Measurements from ENCODE around the gene PXT1.

PXT1 gene

DNA sequence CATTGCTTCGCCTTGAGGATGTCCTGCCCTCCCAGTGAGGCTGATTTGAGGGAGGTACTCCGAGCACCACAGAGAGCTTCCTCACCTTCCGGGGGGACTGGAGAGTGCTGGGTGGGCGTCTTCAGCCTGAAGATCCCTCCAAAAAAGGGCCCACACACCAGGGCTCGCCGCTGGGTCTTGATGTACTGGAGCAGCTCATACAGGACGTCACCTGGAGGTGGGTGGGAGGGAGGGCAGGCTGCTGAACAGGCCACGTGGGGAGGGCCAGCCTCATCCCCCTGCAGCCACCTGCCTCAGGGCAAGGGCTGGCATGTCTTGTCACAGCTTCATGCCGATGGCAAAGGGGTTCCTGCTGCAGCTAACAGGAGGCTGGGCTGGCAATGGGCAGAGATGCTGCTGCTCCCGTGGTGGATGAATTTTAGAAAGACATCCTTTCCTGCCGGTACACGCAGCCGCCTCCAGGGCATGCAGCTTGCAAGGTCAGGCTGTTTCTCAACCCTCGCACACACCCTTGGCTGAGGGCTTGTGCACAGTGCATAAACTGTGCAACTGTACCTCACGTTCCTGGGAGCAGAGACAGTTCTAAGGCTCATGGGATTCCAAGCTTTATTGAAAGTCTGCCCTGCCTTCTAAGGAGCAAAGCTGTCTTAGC lies 69.2 kb downstream of the PXT1 start:
- DNase-seq: no peak
- H3K27me3 ChIP-seq (replicated peaks in 2 of 5; ENCODE audit: control insufficient read depth in 4 of 5, insufficient read depth in 5 of 5, low read length in 4 of 5): peaks cover 0 to 4% (median 0%) of the 10 kb centered on the region in 5 experiments
- CTCF ChIA-PET: interaction anchor here (1.3 kb wide), 1 partner anchor 11 kb away, joined by 4 read pairs; no protein-coding TSS in a partner anchor
- WGBS (ENCODE audit: insufficient coverage): 81% methylated on average over 11 of the region's 15 CpGs
- no peaks in the 10 kb centered on the region for H3K9me3 ChIP-seq (ENCODE audit: control extremely low read depth in 1 of 5, control insufficient read depth in 4 of 5, insufficient read depth in 2 of 5, low read depth in 1 of 5, low read length in 4 of 5)
- no peak overlapping the region for H3K27ac ChIP-seq (ENCODE audit: insufficient read depth in 1 of 2, low read depth in 1 of 2, low read length in 2 of 2, poor library complexity in 1 of 2, severe bottlenecking in 2 of 2)
- H3K36me3 ChIP-seq (ENCODE audit: control insufficient read depth in 4 of 4, insufficient read depth in 4 of 4, low read length in 3 of 4): no peaks in the 10 kb centered on the region
- peaks cover 0 to 14% (median 0%) of the 10 kb centered on the region in 4 experiments for H3K4me1 ChIP-seq (ENCODE audit: control extremely low read depth in 1 of 4, control insufficient read depth in 4 of 4, insufficient read depth in 4 of 4, low read length in 3 of 4)
- no peak overlapping the region for H3K4me3 ChIP-seq (ENCODE audit: control insufficient read depth in 1 of 7, extremely low read depth in 1 of 7, insufficient read depth in 4 of 7, low read depth in 2 of 7, low read length in 6 of 7)
- POLR2A ChIA-PET: no interaction called here

DNA sequence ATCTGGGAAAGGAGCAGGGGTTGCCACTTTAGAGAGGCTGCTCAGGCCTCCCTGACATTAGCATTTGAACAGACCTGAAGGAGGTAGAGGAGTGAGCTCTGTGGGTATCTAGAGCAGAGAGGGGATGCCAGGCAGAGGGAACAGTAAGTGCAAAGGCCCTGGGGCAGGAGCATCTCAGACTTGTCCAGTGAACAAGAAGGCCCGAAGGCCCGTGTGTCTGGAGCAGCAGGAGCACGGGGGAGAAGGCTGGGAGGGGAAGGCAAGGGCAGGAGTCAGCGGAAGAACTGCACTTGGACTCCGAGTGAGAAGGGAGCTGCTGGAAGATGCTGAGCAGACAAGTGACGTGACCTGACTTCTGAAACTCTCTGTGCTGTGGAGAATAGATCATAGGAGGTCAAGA lies 70.6 kb downstream of the PXT1 start:
- no peaks in the 10 kb centered on the region for H3K9me3 ChIP-seq (ENCODE audit: control extremely low read depth in 1 of 5, control insufficient read depth in 4 of 5, insufficient read depth in 2 of 5, low read depth in 1 of 5, low read length in 4 of 5)
- peaks cover 0 to 3% (median 0%) of the 10 kb centered on the region in 5 experiments for H3K27me3 ChIP-seq (replicated peaks in 2 of 5; ENCODE audit: control insufficient read depth in 4 of 5, insufficient read depth in 5 of 5, low read length in 4 of 5)
- WGBS (ENCODE audit: insufficient coverage): 90% methylated on average over 6 of the region's 6 CpGs
- no peak overlapping the region for H3K4me3 ChIP-seq (ENCODE audit: control insufficient read depth in 1 of 7, extremely low read depth in 1 of 7, insufficient read depth in 4 of 7, low read depth in 2 of 7, low read length in 6 of 7)
- no peak for DNase-seq
- H3K27ac ChIP-seq (ENCODE audit: insufficient read depth in 1 of 2, low read depth in 1 of 2, low read length in 2 of 2, poor library complexity in 1 of 2, severe bottlenecking in 2 of 2): no peak overlapping the region
- no peaks in the 10 kb centered on the region for H3K36me3 ChIP-seq (ENCODE audit: control insufficient read depth in 4 of 4, insufficient read depth in 4 of 4, low read length in 3 of 4)
- CTCF ChIA-PET: interaction anchor here (1.2 kb wide), 1 partner anchor 9 kb away, joined by 3 read pairs; no protein-coding TSS in a partner anchor
- POLR2A ChIA-PET: no interaction called here
- peaks cover 0 to 14% (median 0%) of the 10 kb centered on the region in 4 experiments for H3K4me1 ChIP-seq (ENCODE audit: control extremely low read depth in 1 of 4, control insufficient read depth in 4 of 4, insufficient read depth in 4 of 4, low read length in 3 of 4)

DNA sequence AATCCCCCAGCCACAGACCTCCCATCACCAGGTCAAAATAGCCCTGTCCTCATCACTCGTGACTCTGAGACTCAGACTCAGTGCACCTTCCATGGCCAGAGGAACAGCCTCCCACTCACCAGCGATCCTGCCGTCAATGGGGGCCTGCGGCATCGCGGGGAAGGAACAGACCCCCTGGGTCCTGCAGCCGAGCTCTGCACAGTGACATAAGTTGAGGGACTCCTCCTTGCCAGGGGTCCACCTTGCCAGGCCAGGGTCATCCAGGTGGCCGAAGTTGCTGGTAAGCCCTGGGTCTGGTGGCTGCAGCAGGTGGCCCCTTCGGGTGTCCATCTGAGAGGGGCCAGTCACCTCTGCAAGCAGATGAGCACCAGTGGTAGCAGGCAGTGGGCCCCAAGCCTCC lies 71.4 kb downstream of the PXT1 start:
- Histone ChIP-seq H3K27ac (ENCODE audit: insufficient read depth in 1 of 2, low read depth in 1 of 2, low read length in 2 of 2, poor library complexity in 1 of 2, severe bottlenecking in 2 of 2) (no peak overlapping the region), H3K36me3 (ENCODE audit: control insufficient read depth in 4 of 4, insufficient read depth in 4 of 4, low read length in 3 of 4) (no peaks in the 10 kb centered on the region), H3K4me1 (ENCODE audit: control extremely low read depth in 1 of 4, control insufficient read depth in 4 of 4, insufficient read depth in 4 of 4, low read length in 3 of 4) (peaks cover 0 to 14% (median 0%) of the 10 kb centered on the region in 4 experiments), H3K9me3 (ENCODE audit: control extremely low read depth in 1 of 5, control insufficient read depth in 4 of 5, insufficient read depth in 2 of 5, low read depth in 1 of 5, low read length in 4 of 5) (no peaks in the 10 kb centered on the region), H3K4me3 (ENCODE audit: control insufficient read depth in 1 of 7, extremely low read depth in 1 of 7, insufficient read depth in 4 of 7, low read depth in 2 of 7, low read length in 6 of 7) (no peak overlapping the region), H3K27me3 (replicated peaks in 2 of 5; ENCODE audit: control insufficient read depth in 4 of 5, insufficient read depth in 5 of 5, low read length in 4 of 5) (peaks cover 0 to 3% (median 0%) of the 10 kb centered on the region in 5 experiments)
- WGBS (ENCODE audit: insufficient coverage): 96% methylated on average over 8 of the region's 9 CpGs
- DNase-seq: no peak
- ChIA-PET CTCF (interaction anchor here (1.2 to 3.8 kb wide), 2 partner anchors 8 to 30 kb away, joined by 3 to 8 read pairs; no protein-coding TSS in a partner anchor), POLR2A (interaction anchor here (0.5 kb wide), 1 partner anchor 107 kb away, joined by 4 read pairs; no protein-coding TSS in a partner anchor)

DNA sequence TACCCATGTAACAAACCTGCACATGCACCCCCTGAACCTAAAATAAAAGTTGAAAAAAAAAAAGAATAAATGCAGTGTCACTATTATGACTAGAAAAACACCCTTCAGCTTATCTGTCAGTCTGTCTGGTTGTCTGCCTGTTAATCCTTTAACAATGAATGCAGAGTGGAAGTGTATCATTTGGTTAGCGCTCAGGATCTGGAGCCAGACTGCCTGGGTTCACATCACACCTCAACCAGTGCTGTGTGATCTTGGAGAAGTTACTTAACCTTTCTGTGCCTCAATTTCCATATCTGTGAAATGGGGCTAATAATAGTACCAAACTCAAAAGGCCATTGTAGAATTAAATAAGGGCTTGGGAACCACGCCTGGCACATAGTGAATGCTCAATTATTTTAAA lies 72.0 kb downstream of the PXT1 start:
- no peak for DNase-seq
- WGBS (ENCODE audit: insufficient coverage): 100% methylated on average over 1 of the region's 2 CpGs
- no peaks in the 10 kb centered on the region for H3K9me3 ChIP-seq (ENCODE audit: control extremely low read depth in 1 of 5, control insufficient read depth in 4 of 5, insufficient read depth in 2 of 5, low read depth in 1 of 5, low read length in 4 of 5)
- H3K36me3 ChIP-seq (ENCODE audit: control insufficient read depth in 4 of 4, insufficient read depth in 4 of 4, low read length in 3 of 4): no peaks in the 10 kb centered on the region
- ChIA-PET POLR2A (no interaction called here), CTCF (interaction anchor here (3.8 kb wide), 1 partner anchor 30 kb away, joined by 8 read pairs; no protein-coding TSS in a partner anchor)
- H3K4me1 ChIP-seq (ENCODE audit: control extremely low read depth in 1 of 4, control insufficient read depth in 4 of 4, insufficient read depth in 4 of 4, low read length in 3 of 4): peaks cover 0 to 14% (median 0%) of the 10 kb centered on the region in 4 experiments
- no peak overlapping the region for H3K27ac ChIP-seq (ENCODE audit: insufficient read depth in 1 of 2, low read depth in 1 of 2, low read length in 2 of 2, poor library complexity in 1 of 2, severe bottlenecking in 2 of 2)
- H3K4me3 ChIP-seq (ENCODE audit: control insufficient read depth in 1 of 7, extremely low read depth in 1 of 7, insufficient read depth in 4 of 7, low read depth in 2 of 7, low read length in 6 of 7): no peak overlapping the region
- H3K27me3 ChIP-seq (replicated peaks in 2 of 5; ENCODE audit: control insufficient read depth in 4 of 5, insufficient read depth in 5 of 5, low read length in 4 of 5): peaks cover 0 to 3% (median 0%) of the 10 kb centered on the region in 5 experiments

DNA sequence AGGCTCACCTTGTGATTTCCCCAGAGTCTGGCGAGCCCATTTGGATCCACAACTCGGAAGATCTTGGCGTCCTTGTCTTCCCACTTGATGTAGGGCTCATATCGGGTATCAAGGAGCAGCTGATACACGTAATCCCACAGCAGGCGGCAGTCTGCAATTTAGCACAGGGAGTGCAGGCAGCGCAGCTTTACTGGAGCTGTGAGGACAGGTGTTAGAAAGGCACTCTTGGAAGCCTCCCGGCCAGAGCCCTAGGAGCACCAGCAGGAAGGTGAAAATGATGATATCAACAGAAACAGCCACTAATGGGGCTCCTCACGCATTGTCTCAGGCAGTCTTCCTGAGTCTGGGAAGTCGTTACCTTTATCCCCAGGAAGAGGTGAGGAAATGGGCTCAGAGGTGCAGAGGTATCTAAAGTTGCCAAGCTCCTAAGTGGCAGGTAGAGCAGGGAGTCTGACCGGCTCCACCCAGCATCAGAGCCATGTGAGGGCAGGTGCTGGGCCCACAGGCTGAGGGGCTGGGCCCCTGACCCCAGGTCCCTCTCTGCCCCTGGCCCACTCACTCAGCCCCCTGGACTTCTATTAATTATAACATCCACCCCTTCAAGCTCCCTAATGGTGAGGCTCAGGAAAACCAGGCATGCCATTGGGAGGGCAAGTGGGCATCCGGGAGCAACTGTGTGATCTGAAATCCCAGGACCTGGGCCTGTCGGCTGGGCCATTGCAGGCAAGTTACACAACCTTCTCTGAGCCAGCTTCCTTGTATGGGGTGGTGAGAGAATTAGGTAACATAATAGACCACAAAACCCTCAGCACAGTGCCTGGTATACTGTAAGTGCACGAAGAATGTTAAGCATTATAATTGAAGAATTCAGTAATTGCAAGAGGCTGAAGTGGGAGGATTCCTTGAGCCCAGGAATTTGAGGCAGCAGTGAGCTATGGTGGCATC lies 73.5 kb downstream of the PXT1 start:
- POLR2A ChIA-PET: no interaction called here
- no peak overlapping the region for H3K27ac ChIP-seq (ENCODE audit: insufficient read depth in 1 of 2, low read depth in 1 of 2, low read length in 2 of 2, poor library complexity in 1 of 2, severe bottlenecking in 2 of 2)
- H3K27me3 ChIP-seq (replicated peaks in 2 of 5; ENCODE audit: control insufficient read depth in 4 of 5, insufficient read depth in 5 of 5, low read length in 4 of 5): peaks cover 0 to 2% (median 0%) of the 10 kb centered on the region in 5 experiments
- H3K36me3 ChIP-seq (ENCODE audit: control insufficient read depth in 4 of 4, insufficient read depth in 4 of 4, low read length in 3 of 4): no peaks in the 10 kb centered on the region
- peaks cover 0 to 23% (median 4%) of the 10 kb centered on the region in 4 experiments for H3K4me1 ChIP-seq (ENCODE audit: control extremely low read depth in 1 of 4, control insufficient read depth in 4 of 4, insufficient read depth in 4 of 4, low read length in 3 of 4)
- CTCF ChIA-PET: interaction anchor here (0.9 to 3.8 kb wide), 3 partner anchors 10 to 64 kb away, joined by 3 to 8 read pairs (median 3); no protein-coding TSS in a partner anchor
- DNase-seq: peak in 2 of 3 donors; percentile 43 to 55
- no peaks in the 10 kb centered on the region for H3K9me3 ChIP-seq (ENCODE audit: control extremely low read depth in 1 of 5, control insufficient read depth in 4 of 5, insufficient read depth in 2 of 5, low read depth in 1 of 5, low read length in 4 of 5)
- 98% methylated on average over 12 of the region's 14 CpGs for WGBS (ENCODE audit: insufficient coverage)
- H3K4me3 ChIP-seq (ENCODE audit: control insufficient read depth in 1 of 7, extremely low read depth in 1 of 7, insufficient read depth in 4 of 7, low read depth in 2 of 7, low read length in 6 of 7): no peak overlapping the region

DNA sequence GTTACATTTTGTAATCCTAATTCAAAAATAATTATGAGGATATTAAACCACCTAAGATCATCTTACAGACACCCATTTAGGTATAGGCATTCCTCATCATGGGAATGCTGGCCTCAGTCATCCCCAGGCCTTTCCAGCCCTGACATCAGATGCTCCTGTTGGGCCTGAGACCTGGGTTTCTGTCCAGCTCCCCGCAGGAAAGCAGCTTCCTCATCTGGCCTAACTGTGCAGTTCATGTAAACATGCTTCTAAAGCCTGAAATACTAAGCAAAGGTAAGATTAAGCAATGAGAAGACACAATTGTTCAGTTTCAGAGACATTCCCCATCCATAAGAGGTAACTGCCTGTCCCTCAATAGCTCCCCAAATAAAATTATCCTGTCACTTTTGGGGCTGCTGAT lies 74.2 kb downstream of the PXT1 start:
- Histone ChIP-seq H3K9me3 (ENCODE audit: control extremely low read depth in 1 of 5, control insufficient read depth in 4 of 5, insufficient read depth in 2 of 5, low read depth in 1 of 5, low read length in 4 of 5) (no peaks in the 10 kb centered on the region), H3K4me3 (ENCODE audit: control insufficient read depth in 1 of 7, extremely low read depth in 1 of 7, insufficient read depth in 4 of 7, low read depth in 2 of 7, low read length in 6 of 7) (no peak overlapping the region), H3K4me1 (ENCODE audit: control extremely low read depth in 1 of 4, control insufficient read depth in 4 of 4, insufficient read depth in 4 of 4, low read length in 3 of 4) (peaks cover 0 to 23% (median 4%) of the 10 kb centered on the region in 4 experiments), H3K27me3 (replicated peaks in 2 of 5; ENCODE audit: control insufficient read depth in 4 of 5, insufficient read depth in 5 of 5, low read length in 4 of 5) (no peaks in the 10 kb centered on the region), H3K27ac (ENCODE audit: insufficient read depth in 1 of 2, low read depth in 1 of 2, low read length in 2 of 2, poor library complexity in 1 of 2, severe bottlenecking in 2 of 2) (no peak overlapping the region), H3K36me3 (ENCODE audit: control insufficient read depth in 4 of 4, insufficient read depth in 4 of 4, low read length in 3 of 4) (no peaks in the 10 kb centered on the region)
- DNase-seq: no peak
- WGBS (ENCODE audit: insufficient coverage): 100% methylated on average over 1 of the region's 1 CpG
- CTCF ChIA-PET: interaction anchor here (0.9 to 3.8 kb wide), 4 partner anchors 10 to 66 kb away, joined by 3 to 8 read pairs (median 5); no protein-coding TSS in a partner anchor
- POLR2A ChIA-PET: interaction anchor here (0.6 kb wide), 1 partner anchor 1146 kb away, joined by 3 read pairs; no protein-coding TSS in a partner anchor
